GM21526 (cell line): ENCODE results near the gene HIBCH.
"Not testable (repeated sequence)": the region's sequence is repeated elsewhere in the genome, so short reads cannot be mapped to it uniquely, and the experiment has no call there.

Experiments
- ATAC-seq: cut with Tn5 transposase; IDR thresholded peaks from one replicate; pipeline ENCODE4 v1.9.1; 2021; ENCODE audit warnings: moderate library complexity; ENCODE audit not compliant: unreplicated experiment, low FRiP score

The HIBCH gene

GRCh38 chr2:190311893-190312634 is 7.6 kb downstream of the HIBCH start:
- no peak for ATAC-seq

GRCh38 chr2:190308031-190308430 is 11.6 kb downstream of the HIBCH start:
- no peak for ATAC-seq

GRCh38 chr2:190304404-190304803 is 15.2 kb downstream of the HIBCH start:
- ATAC-seq = no peak

- ATAC-seq = no peak
Observed at GRCh38 chr2:190303647-190304046, 16.0 kb downstream of the HIBCH start.

GRCh38 chr2:190302052-190302451 is 17.6 kb downstream of the HIBCH start:
- no peak for ATAC-seq

GRCh38 chr2:190301032-190301431 is 18.6 kb downstream of the HIBCH start:
- no peak for ATAC-seq

- ATAC-seq = not testable (repeated sequence)
Observed at GRCh38 chr2:190297880-190298279, 21.7 kb downstream of the HIBCH start.

- no peak for ATAC-seq
Observed at GRCh38 chr2:190283783-190284182, 35.8 kb downstream of the HIBCH start.

- ATAC-seq = no peak
Observed at GRCh38 chr2:190280565-190281350, 38.9 kb downstream of the HIBCH start.

- ATAC-seq = not testable (repeated sequence)
Observed at GRCh38 chr2:190279256-190280134, 40.1 kb downstream of the HIBCH start.

GRCh38 chr2:190277234-190278112 is 42.2 kb downstream of the HIBCH start:
- ATAC-seq = no peak

GRCh38 chr2:190272457-190272842 is 47.2 kb downstream of the HIBCH start:
- no peak for ATAC-seq

GRCh38 chr2:190271783-190272456 is 47.7 kb downstream of the HIBCH start:
- ATAC-seq = no peak

GRCh38 chr2:190270298-190270697 is 49.3 kb downstream of the HIBCH start:
- ATAC-seq = no peak

- ATAC-seq = not testable (repeated sequence)
Observed at GRCh38 chr2:190269699-190270098, 49.9 kb downstream of the HIBCH start.

- no peak for ATAC-seq
Observed at GRCh38 chr2:190267302-190267701, 52.3 kb downstream of the HIBCH start.

GRCh38 chr2:190266314-190266713 is 53.3 kb downstream of the HIBCH start:
- ATAC-seq = no peak

- ATAC-seq = no peak
Observed at GRCh38 chr2:190261851-190262250, 57.8 kb downstream of the HIBCH start.

GRCh38 chr2:190256087-190256486 is 63.5 kb downstream of the HIBCH start:
- no peak for ATAC-seq
